Muscle of leg (tissue), 16 donors: ENCODE measurements around the gene RGS14. TPM values are rescaled to one million over a fixed set of nuclear protein-coding genes. Genes with fewer than 3 reads are reported as not detected.

ENCODE experiments used
- DNase-seq: peaks from one replicate; pipeline ENCODE4 v3.0.0; 2013
- H3K27ac ChIP-seq: one replicate; pipeline ENCODE4 v1.5.1; 2013; ENCODE audit warnings: mild to moderate bottlenecking, low read length, control low read depth
- H3K27me3 ChIP-seq: one replicate; pipeline ENCODE4 v1.6.1; 2013; ENCODE audit warnings: low read length; ENCODE audit not compliant: control insufficient read depth, insufficient read depth
- H3K36me3 ChIP-seq: one replicate; pipeline ENCODE4 v1.6.1; 2013; ENCODE audit warnings: low read length; ENCODE audit not compliant: control insufficient read depth, insufficient read depth
- H3K4me1 ChIP-seq: one replicate; pipeline ENCODE4 v1.6.1; 2013; ENCODE audit warnings: low read length; ENCODE audit not compliant: control insufficient read depth, insufficient read depth
- H3K4me3 ChIP-seq: one replicate; pipeline ENCODE4 v1.5.1; 2013; ENCODE audit warnings: low read length, control low read depth
- H3K9me3 ChIP-seq: replicated peaks from 2 replicates; pipeline ENCODE4 v1.6.1; 2013; ENCODE audit warnings: low read depth, low read length; ENCODE audit not compliant: control insufficient read depth
- WGBS: methylation state at CpG from one replicate; pipeline ENCODE4 v1.1.5; 2013; ENCODE audit warnings: missing lambda C conversion rate; ENCODE audit not compliant: insufficient coverage; 5-methylcytosine and 5-hydroxymethylcytosine counted together
- long read RNA-seq, 11 donors: transcript quantifications; one replicate each; lab custom pipeline, GENCODE V29; 2026
- polyA plus RNA-seq, 8 donors: library from polyadenylated mRNA; unstranded; fragments of 120-200 nt; gene quantifications; one replicate each; pipeline versions ENCODE4 v1.2.1 to v1.2.3, GENCODE V29; 2013; ENCODE audit warnings: inconsistent platforms in 1 of 8, low replicate concordance in 1 of 8; ENCODE audit not compliant: insufficient read length in 8 of 8, insufficient read depth in 1 of 8
- total RNA-seq: library from RNA; stranded (reverse); fragments of 120-200 nt; gene quantifications from one replicate; pipeline ENCODE4 v1.2.4, GENCODE V29; 2013

Gene RGS14, protein sequence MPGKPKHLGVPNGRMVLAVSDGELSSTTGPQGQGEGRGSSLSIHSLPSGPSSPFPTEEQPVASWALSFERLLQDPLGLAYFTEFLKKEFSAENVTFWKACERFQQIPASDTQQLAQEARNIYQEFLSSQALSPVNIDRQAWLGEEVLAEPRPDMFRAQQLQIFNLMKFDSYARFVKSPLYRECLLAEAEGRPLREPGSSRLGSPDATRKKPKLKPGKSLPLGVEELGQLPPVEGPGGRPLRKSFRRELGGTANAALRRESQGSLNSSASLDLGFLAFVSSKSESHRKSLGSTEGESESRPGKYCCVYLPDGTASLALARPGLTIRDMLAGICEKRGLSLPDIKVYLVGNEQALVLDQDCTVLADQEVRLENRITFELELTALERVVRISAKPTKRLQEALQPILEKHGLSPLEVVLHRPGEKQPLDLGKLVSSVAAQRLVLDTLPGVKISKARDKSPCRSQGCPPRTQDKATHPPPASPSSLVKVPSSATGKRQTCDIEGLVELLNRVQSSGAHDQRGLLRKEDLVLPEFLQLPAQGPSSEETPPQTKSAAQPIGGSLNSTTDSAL
- 16.2 TPM for total RNA-seq
- 10 to 100 TPM; 10.4 to 17.2 (median 12.5) TPM for polyA plus RNA-seq
- long read RNA-seq, donor 1, partial matches to known transcripts: 0 of 6 reads
- long read RNA-seq, donor 1, other reads (novel, unspliced or antisense): 0 of 6 reads
- long read RNA-seq, donor 2, partial matches to known transcripts: 0 of 1 reads
- long read RNA-seq, donor 2, other reads (novel, unspliced or antisense): 0 of 1 reads
- long read RNA-seq, donor 3, partial matches to known transcripts: 0 of 5 reads
- long read RNA-seq, donor 3, other reads (novel, unspliced or antisense): 0 of 5 reads
- long read RNA-seq, donor 4, partial matches to known transcripts: 0 of 6 reads
- long read RNA-seq, donor 4, other reads (novel, unspliced or antisense): 0 of 6 reads
- long read RNA-seq, donor 5, partial matches to known transcripts: 0 of 6 reads
- long read RNA-seq, donor 5, other reads (novel, unspliced or antisense): 0 of 6 reads
- long read RNA-seq, donor 6, transcript RGS14-207 (4 exons, 590 nt): major isoform, 7 of 10 reads
- long read RNA-seq, donor 6, partial matches to known transcripts: 0 of 10 reads
- long read RNA-seq, donor 6, other reads (novel, unspliced or antisense): 0 of 10 reads
- long read RNA-seq, donor 7, partial matches to known transcripts: 0 of 2 reads
- long read RNA-seq, donor 7, other reads (novel, unspliced or antisense): 0 of 2 reads
- long read RNA-seq, donor 8, partial matches to known transcripts: 0 of 2 reads
- long read RNA-seq, donor 8, other reads (novel, unspliced or antisense): 0 of 2 reads
- long read RNA-seq, donor 9, partial matches to known transcripts: 0 of 4 reads
- long read RNA-seq, donor 9, other reads (novel, unspliced or antisense): 0 of 4 reads
- long read RNA-seq, donor 10, partial matches to known transcripts: 5 of 9 reads
- long read RNA-seq, donor 10, other reads (novel, unspliced or antisense): 0 of 9 reads
- long read RNA-seq, donor 11, partial matches to known transcripts: 0 of 5 reads
- long read RNA-seq, donor 11, other reads (novel, unspliced or antisense): 0 of 5 reads

DNA sequence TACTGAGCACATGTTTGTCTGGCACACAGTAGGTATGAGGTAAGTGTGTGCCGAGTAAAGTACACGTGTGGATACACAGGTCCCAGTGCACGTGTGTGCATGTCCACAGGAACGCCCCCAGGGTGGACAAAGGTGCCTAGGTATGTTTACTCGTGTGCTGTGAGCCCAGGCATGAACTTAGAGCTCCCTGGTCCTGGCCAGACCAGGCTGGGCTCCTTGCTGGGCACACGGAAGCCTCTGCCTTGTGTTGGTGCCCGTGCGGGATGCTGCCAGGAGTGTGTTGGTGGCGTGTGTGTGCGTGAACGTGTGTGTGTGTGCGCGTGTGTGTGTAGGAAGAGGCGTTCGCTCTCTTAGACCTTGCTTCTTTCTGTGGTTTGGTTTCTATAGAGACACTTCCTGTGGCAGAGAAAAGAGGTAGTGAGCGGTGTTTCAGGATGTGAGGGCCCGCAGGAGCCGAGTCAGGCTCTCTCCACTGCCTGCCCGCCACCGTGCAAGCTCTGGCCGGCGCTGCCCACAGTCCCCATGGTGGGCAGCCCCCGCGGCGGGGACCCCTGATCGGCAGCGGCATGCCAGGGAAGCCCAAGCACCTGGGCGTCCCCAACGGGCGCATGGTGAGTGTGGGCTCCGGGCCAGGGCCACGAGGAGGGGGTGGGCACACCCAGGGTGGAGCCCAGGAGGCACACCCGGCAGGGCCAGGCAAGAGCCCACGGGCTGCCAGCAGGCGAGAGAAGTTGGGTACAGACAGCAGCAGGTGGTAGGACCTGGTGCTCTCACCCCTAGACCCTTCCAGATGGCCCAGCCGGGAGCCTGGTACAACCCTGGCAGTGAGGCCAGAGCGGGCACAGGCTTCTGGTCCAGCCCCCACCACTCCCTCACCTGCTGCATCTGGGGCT is at the start of gene RGS14:
Gene RGS14, plus strand, starts transcription at position 466 of the 893 bp plus-strand sequence. Its CDS starts 101 bp downstream, at position 567.
- Histone ChIP-seq H3K27me3 (peaks cover 6% of the 10 kb centered on the region), H3K4me3 (peak within 1 kb of the TSS; percentile 37), H3K36me3 (no peaks in the 10 kb centered on the region), H3K9me3 (no peaks in the 10 kb centered on the region), H3K4me1 (peaks cover 17% of the 10 kb centered on the region), H3K27ac (peak within 1 kb of the TSS; percentile 13)
- WGBS: 44% methylated on average over 31 of the region's 37 CpGs
- peak; percentile 70 for DNase-seq

DNA sequence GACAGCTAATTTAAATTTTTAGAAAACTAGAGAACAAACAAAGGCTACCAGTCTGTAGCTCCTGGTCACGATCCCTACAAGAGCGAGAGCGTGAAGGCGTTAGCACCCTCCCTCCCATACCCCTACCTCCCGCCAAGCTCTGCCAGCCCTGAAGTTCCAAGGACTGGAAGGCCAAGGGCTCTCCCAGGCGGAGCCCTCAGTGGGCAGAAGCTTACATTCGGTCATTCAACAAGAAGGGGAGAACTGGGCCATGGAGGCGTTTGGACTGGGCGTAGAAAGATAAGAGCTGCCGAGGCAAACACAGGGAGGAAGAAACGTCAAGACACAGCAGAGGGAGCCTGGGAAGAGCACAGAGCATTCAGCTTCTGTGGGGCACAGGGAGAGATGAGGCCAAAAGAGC is 49.0 kb upstream of the RGS14 start:
- Histone ChIP-seq H3K27me3 (no peaks in the 10 kb centered on the region), H3K4me1 (peaks cover 66% of the 10 kb centered on the region), H3K4me3 (no peak overlapping the region), H3K36me3 (peaks cover 52% of the 10 kb centered on the region), H3K27ac (peak overlapping the region; percentile 78), H3K9me3 (no peaks in the 10 kb centered on the region)
- WGBS: 93% methylated on average over 10 of the region's 11 CpGs
- no peak for DNase-seq

DNA sequence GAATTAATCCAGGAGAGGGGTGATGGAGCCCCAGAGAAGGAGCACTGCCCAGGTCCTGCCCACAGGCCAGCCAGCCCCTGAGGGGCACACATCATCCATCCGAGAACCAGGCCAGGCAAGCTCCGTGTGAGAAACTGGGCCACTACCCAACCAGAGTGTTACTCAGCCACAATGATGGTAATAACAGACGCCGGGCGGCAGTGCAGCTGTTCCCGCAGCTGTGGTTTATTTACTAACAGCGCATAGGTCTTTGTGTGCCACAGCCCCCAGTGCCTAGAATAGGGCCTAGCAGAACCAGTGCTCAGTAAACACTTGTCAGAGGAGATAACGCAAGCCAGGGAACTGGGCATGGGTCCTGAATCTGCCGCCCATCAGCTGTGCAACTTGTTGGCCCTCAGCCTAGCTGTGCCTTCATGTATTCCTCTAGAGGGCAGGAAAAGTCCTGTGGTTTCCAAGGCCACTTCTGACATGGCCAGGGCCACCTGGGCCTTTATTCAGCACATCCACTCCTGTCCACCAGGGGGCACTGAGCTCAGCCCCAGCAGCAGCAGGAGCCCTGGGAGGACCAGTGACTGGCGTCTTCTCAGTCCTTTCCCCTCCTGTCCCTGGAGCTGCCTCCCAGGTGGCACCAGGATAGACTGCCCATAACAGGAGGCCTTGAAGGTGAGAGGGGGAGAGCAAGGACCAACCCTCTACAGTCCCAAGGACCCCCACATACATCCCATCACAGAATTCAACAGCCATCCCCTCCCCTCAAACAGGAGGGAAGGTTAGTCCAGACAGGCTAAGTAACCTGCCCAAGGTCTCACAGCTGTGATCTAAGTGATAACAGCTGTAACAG is 48.2 kb upstream of the RGS14 start:
- Histone ChIP-seq H3K9me3 (no peaks in the 10 kb centered on the region), H3K27me3 (no peaks in the 10 kb centered on the region), H3K4me3 (peak overlapping the region; percentile 64), H3K27ac (peak overlapping the region; percentile 78), H3K4me1 (peaks cover 60% of the 10 kb centered on the region), H3K36me3 (peaks cover 49% of the 10 kb centered on the region)
- peak; percentile 76 for DNase-seq
- WGBS: 48% methylated on average over 8 of the region's 10 CpGs

DNA sequence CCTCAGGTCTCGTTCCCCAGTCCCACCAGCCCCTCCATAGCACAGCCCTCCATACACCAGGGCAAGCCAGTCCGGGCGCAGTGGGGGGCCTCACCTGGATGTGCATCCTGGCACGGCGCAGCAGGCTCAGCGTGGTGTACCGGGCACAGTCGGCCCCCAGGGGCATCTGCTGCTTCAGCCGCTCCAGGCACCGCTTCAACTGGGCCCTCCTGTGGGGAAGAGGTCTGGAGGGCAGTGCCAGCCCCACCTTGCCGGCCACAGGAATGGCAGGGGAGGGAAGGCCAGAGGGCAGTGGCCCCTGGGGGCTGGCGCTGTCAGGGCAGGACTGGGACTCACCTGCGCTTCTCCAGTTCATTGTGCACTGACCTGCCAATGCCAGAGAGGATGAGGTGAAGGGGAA is 47.4 kb upstream of the RGS14 start:
- Histone ChIP-seq H3K36me3 (peaks cover 44% of the 10 kb centered on the region), H3K27ac (peak overlapping the region; percentile 59), H3K4me1 (peaks cover 53% of the 10 kb centered on the region), H3K4me3 (peak overlapping the region; percentile 64), H3K27me3 (no peaks in the 10 kb centered on the region), H3K9me3 (no peaks in the 10 kb centered on the region)
- no peak for DNase-seq
- WGBS: 77% methylated on average over 11 of the region's 13 CpGs

DNA sequence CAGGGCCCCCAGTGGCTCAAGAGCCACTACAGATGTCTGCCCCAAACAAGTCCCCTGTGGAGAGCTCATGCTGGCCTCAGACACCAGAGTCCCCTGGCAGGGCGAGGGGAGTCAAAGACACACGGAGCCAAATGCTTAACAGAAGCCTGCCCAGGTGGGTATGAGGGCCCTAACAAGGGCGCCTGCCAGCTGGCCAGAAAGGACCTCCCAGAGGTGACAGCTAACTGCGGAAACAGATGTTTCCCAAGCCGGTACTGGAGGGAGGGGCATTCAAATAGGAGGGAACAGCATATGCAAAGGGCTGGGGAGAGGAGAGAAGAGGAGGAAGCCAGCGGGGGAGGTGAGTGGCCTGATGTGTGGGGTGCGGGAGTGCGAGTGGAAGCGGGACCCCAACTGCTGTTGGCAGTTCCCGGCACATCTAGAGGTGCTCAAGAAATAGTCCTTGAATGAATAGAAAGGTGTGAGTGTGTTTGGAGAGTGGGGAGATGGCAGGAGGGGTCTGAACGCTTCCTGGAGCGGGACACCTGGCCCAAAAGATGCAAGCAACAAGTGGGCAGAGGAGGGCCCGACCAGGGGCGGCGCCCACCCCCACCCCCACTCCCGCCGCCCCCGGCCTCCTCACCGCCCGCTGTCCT is 46.9 kb upstream of the RGS14 start:
- Histone ChIP-seq H3K4me1 (peaks cover 50% of the 10 kb centered on the region), H3K36me3 (peaks cover 38% of the 10 kb centered on the region), H3K27ac (no peak overlapping the region), H3K4me3 (peak overlapping the region; percentile 64), H3K9me3 (no peaks in the 10 kb centered on the region), H3K27me3 (no peaks in the 10 kb centered on the region)
- WGBS: 7% methylated on average over 12 of the region's 20 CpGs
- DNase-seq: peak; percentile 55

DNA sequence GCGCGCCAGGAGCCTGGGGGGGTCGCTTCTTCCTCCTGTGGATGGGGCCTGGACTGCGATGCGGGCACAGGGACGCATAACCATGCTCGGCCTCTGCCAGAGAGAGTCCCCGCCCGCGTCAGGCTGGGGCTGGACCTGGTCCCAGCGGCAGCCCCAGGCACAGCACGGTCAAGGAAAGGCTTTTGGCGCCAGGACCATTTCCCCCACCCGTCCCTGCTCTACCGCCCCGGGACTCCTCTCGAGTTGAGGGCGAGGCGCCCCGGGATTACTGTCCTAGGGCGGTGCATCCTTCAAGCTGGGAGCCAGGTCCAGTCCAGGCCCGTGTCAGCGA is 46.4 kb upstream of the RGS14 start:
- peaks cover 50% of the 10 kb centered on the region for H3K4me1 ChIP-seq
- peak overlapping the region; percentile 64 for H3K4me3 ChIP-seq
- no peaks in the 10 kb centered on the region for H3K27me3 ChIP-seq
- H3K27ac ChIP-seq: no peak overlapping the region
- peaks cover 33% of the 10 kb centered on the region for H3K36me3 ChIP-seq
- WGBS: 0% methylated on average over 23 of the region's 23 CpGs
- no peaks in the 10 kb centered on the region for H3K9me3 ChIP-seq
- no peak for DNase-seq

DNA sequence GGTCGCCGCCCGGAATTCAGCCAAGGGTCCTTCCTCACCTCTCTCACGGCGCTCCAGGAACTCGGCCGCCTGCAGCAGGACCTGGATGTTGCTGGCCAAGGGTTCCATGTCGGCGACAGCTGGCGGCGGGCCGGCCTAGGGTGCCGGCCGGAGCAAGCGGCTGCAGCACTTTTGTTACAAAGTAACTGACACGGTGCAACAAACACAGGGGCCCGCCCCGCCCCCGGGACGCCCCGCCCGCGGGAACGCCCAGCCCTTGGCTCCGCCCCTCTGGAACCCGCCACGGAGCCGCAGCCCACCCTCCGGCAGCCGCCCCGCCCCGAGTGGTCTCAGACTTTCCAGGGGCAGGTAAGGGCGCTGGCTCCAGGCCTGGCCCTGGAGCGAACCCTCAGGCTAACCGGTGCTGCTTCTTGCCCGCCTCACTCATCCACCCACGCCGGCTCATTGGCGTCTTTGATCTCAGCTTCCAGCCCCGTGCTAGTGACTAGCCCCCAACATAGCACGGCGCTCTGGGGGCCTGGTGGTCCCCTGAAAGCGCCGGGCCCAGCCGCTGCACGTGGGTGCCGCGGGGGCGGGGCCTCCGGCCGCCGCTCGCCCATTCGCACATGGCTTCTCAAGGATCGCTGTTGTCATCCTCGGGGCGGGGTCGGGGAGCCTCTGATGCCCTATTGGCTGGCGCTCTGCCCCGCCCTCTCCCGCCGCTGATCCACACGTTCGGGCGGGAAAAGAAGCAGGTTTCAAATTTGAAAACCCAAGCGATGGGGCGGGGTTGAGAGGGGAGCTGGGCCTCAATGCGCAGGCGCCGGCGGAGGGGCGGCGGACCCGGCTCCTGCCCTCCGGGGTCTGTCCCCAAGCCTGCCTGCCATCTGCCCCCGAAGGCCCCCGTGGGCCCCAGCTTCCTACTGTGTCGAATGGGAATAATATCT is 45.7 kb upstream of the RGS14 start, which contains the start of gene MXD3:
Gene MXD3, minus strand, starts transcription at position 176 of the 926 bp plus-strand sequence. Its CDS starts 68 bp downstream, at position 108.
- peak; percentile 98 for DNase-seq
- H3K27ac ChIP-seq: peak within 1 kb of the TSS; percentile 82
- 0% methylated on average over 78 of the region's 78 CpGs for WGBS
- H3K27me3 ChIP-seq: no peaks in the 10 kb centered on the region
- H3K4me1 ChIP-seq: peaks cover 50% of the 10 kb centered on the region
- H3K4me3 ChIP-seq: peak within 1 kb of the TSS; percentile 64
- no peaks in the 10 kb centered on the region for H3K9me3 ChIP-seq
- H3K36me3 ChIP-seq: peaks cover 27% of the 10 kb centered on the region
